Testis (tissue), 3 donors: Measurements from ENCODE around the gene MRPL12. TPM values are rescaled to one million over a fixed set of nuclear protein-coding genes. Genes with fewer than 3 reads are reported as not detected.

ENCODE experiments used
- DNase-seq: peaks from one replicate; pipeline ENCODE4 v3.0.0-alpha.2; 2019
- H3K27ac ChIP-seq, 2 donors: fragments of 200-600 bp; sonication (generic); one replicate each; pipeline ENCODE4 v1.5.1; 2019
- H3K27me3 ChIP-seq: fragments of 200-600 bp; sonication (generic); one replicate; pipeline ENCODE4 v1.5.1; 2019
- H3K36me3 ChIP-seq: fragments of 200-600 bp; sonication (generic); one replicate; pipeline ENCODE4 v1.5.1; 2017; ENCODE audit warnings: low read depth; ENCODE audit errors: missing control alignments
- H3K4me1 ChIP-seq: fragments of 200-600 bp; sonication (generic); one replicate; pipeline ENCODE4 v1.5.1; 2019
- H3K4me3 ChIP-seq, 2 donors: fragments of 200-600 bp; sonication (generic); one replicate each; pipeline ENCODE4 v1.5.1; 2017 to 2019
- H3K9me3 ChIP-seq: fragments of 200-600 bp; sonication (generic); one replicate; pipeline ENCODE4 v1.5.1; 2017
- CTCF ChIP-seq, 3 experiments: fragments of 450-650 bp in 2 of 3; fragments of 200-600 bp in 1 of 3; sonication (generic) in 1 of 3; IDR thresholded peaks; one replicate each; pipeline ENCODE4 v1.5.1; 2016 to 2019; ENCODE audit warnings: antibody characterized with exemption in 3 of 3, mild to moderate bottlenecking in 2 of 3, moderate library complexity in 1 of 3
- POLR2A ChIP-seq: fragments of 450-650 bp; IDR thresholded peaks from one replicate; pipeline ENCODE4 v1.6.1; 2017; ENCODE audit warnings: antibody characterized with exemption, mild to moderate bottlenecking, moderate library complexity
- WGBS, 2 donors: methylation state at CpG; one replicate each; pipeline ENCODE4 v1.1.5; 2018; 5-methylcytosine and 5-hydroxymethylcytosine counted together
- intact Hi-C: fragments of 100-400 bp; cut with DNase I; formaldehyde crosslinking; loops from one replicate; pipeline ENCODE4 v1.15.1; 2023; ENCODE audit warnings: low total_unique reads
- polyA plus RNA-seq: library from polyadenylated mRNA; stranded (reverse); fragments of 350-450 nt; fragmentation: Illumina TruSeq; extraction: RNeasy Lipid Tissue Mini Kit (QIAGEN cat#74804); gene quantifications from one replicate; pipeline ENCODE4 v1.2.3, GENCODE V29; 2014; ENCODE audit warnings: low read depth, low replicate concordance; ENCODE audit not compliant: insufficient read depth
- total RNA-seq, 2 donors: library from RNA; depleted of rRNA; stranded (reverse); fragments of >200 nt; gene quantifications; one replicate each; pipeline ENCODE4 v1.2.3, GENCODE V29; 2016

MRPL12 gene
- total and polyA plus RNA-seq, 3 donors from 2014 or later: 54.7 to 58.0 (median 57.2) TPM

GRCh38 chr17:81715872-81716673 is 12.9 kb downstream of the MRPL12 start:
- Histone ChIP-seq H3K4me3 (no peak overlapping the region), H3K9me3 (no peaks in the 10 kb centered on the region), H3K4me1 (peaks cover 25% of the 10 kb centered on the region), H3K36me3 (no peaks in the 10 kb centered on the region), H3K27me3 (no peaks in the 10 kb centered on the region), H3K27ac (no peak overlapping the region)
- WGBS, 2 donors: 69 to 95% methylated on average over 3 to 39 of the region's 43 CpGs
- no peak for DNase-seq
- intact Hi-C loops: no loop called here
- TF ChIP-seq POLR2A (no peak), CTCF (IDR thresholded peaks at IDR 0.05) (no peak)

GRCh38 chr17:81716674-81716996 is 13.5 kb downstream of the MRPL12 start:
- H3K27ac ChIP-seq: no peak overlapping the region
- no peaks in the 10 kb centered on the region for H3K27me3 ChIP-seq
- DNase-seq: no peak
- H3K36me3 ChIP-seq: no peaks in the 10 kb centered on the region
- peaks cover 19% of the 10 kb centered on the region for H3K4me1 ChIP-seq
- 95 to 100% methylated on average over 6 to 12 of the region's 12 CpGs for WGBS, 2 donors
- no peak for TF ChIP-seq POLR2A
- no peak for TF ChIP-seq CTCF (IDR thresholded peaks at IDR 0.05)
- no peaks in the 10 kb centered on the region for H3K9me3 ChIP-seq
- H3K4me3 ChIP-seq: no peak overlapping the region
- intact Hi-C loops: no loop called here

- Histone ChIP-seq H3K27ac (no peak overlapping the region), H3K9me3 (no peaks in the 10 kb centered on the region), H3K36me3 (no peaks in the 10 kb centered on the region), H3K4me3 (no peak overlapping the region), H3K4me1 (peaks cover 18% of the 10 kb centered on the region), H3K27me3 (no peaks in the 10 kb centered on the region)
- no peak for TF ChIP-seq POLR2A
- no peak for TF ChIP-seq CTCF (IDR thresholded peaks at IDR 0.05)
- 92 to 94% methylated on average over 9 to 25 of the region's 25 CpGs for WGBS, 2 donors
- intact Hi-C loops: no loop called here
- DNase-seq: no peak
Measured at GRCh38 chr17:81717049-81717765, 14.0 kb downstream of the MRPL12 start.

GRCh38 chr17:81717766-81718089 is 14.6 kb downstream of the MRPL12 start:
- Histone ChIP-seq H3K27me3 (no peaks in the 10 kb centered on the region), H3K36me3 (no peaks in the 10 kb centered on the region), H3K4me1 (peaks cover 17% of the 10 kb centered on the region), H3K4me3 (no peak overlapping the region), H3K27ac (no peak overlapping the region), H3K9me3 (no peaks in the 10 kb centered on the region)
- DNase-seq: no peak
- intact Hi-C loops: no loop called here
- 98% methylated on average over 5 to 9 of the region's 9 CpGs for WGBS, 2 donors
- no peak for TF ChIP-seq CTCF (IDR thresholded peaks at IDR 0.05)
- TF ChIP-seq POLR2A: no peak
